Ovary (tissue), 3 donors: ENCODE results near the gene MEF2C.

ENCODE experiments used
- EP300 ChIP-seq: sonication (generic); formaldehyde crosslinking; IDR thresholded peaks from one replicate; pipeline ENCODE4 v1.6.1; 2017; ENCODE audit warnings: antibody characterized with exemption
- POLR2A ChIP-seq: fragments of 450-650 bp; IDR thresholded peaks from one replicate; pipeline ENCODE4 v1.6.1; 2017; ENCODE audit warnings: antibody characterized with exemption, mild to moderate bottlenecking, moderate library complexity
- TF ChIP-seq, protein P1 (sequence below), 3 donors: fragments of 450-650 bp in 2 of 3; fragments of 200-600 bp in 1 of 3; IDR thresholded peaks; one replicate each; pipeline versions ENCODE4 v1.5.1 to v1.8.0; 2016 to 2022; ENCODE audit warnings: antibody characterized with exemption in 3 of 3, mild to moderate bottlenecking in 1 of 3
- donor health status: DM: no; HTN: no; CAD: no.

DNA sequence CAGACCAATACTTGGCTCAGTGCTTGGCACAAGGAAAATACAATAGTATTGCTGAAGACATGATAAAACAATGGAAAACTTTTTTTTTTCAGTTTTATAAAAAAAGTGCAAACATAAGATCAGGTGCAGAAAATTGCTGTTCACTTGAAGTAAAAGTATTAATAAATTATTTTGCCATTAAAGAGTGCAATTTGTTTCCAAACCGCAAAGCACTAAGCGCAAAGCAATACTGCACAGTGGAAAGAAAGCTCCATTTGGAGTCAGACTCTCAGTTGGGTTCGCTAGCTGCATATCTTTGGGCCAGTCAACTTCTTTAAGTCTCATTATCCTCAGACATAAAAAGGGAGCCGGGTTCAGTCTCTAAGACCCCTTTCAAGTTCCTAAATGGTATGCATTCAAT, 45.8 kb downstream of the MEF2C start:
- TF ChIP-seq EP300 (no peak), POLR2A (no peak)
- TF ChIP-seq, protein P1, sequence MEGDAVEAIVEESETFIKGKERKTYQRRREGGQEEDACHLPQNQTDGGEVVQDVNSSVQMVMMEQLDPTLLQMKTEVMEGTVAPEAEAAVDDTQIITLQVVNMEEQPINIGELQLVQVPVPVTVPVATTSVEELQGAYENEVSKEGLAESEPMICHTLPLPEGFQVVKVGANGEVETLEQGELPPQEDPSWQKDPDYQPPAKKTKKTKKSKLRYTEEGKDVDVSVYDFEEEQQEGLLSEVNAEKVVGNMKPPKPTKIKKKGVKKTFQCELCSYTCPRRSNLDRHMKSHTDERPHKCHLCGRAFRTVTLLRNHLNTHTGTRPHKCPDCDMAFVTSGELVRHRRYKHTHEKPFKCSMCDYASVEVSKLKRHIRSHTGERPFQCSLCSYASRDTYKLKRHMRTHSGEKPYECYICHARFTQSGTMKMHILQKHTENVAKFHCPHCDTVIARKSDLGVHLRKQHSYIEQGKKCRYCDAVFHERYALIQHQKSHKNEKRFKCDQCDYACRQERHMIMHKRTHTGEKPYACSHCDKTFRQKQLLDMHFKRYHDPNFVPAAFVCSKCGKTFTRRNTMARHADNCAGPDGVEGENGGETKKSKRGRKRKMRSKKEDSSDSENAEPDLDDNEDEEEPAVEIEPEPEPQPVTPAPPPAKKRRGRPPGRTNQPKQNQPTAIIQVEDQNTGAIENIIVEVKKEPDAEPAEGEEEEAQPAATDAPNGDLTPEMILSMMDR (IDR thresholded peaks at IDR 0.05) = no peak
